ENCODE measurements around the gene WNT5A. TPM values are rescaled to one million over a fixed set of nuclear protein-coding genes. Genes with fewer than 3 reads are reported as not detected.

WNT5A gene
- total and polyA plus RNA-seq, 2 of the 4 experiments (the other 2 are of a cell fraction) = 224 to 231 TPM

- Histone ChIP-seq H2BK5ac (ENCODE audit: low read depth, low read length, poor library complexity, severe bottlenecking) (no peak overlapping the region), H3K9me1 (ENCODE audit: insufficient read depth, low read length) (peaks cover 6% of the 10 kb centered on the region; the same call in 1 of the 2 replicates), H2AK9ac (replicated peaks; ENCODE audit: low read depth, low read length, poor library complexity) (no peak overlapping the region), H2AK5ac (ENCODE audit: low read depth, low read length) (0 out of 2 replicates have a peak overlapping the region, but pooled peaks have one; percentile 29), H2BK120ac (ENCODE audit: low read depth, low read length) (no peak overlapping the region), H4K5ac (ENCODE audit: low read depth, low read length) (no peak overlapping the region), H4K91ac (ENCODE audit: insufficient read depth, low read depth, low read length) (no peak overlapping the region), H3K79me1 (ENCODE audit: low read depth in 1 of 2, low read length in 2 of 2) (no peaks in the 10 kb centered on the region), H2BK20ac (ENCODE audit: low read depth, low read length) (no peak overlapping the region), H4K20me1 (ENCODE audit: insufficient read depth, low read length) (no peaks in the 10 kb centered on the region), H3K36me3 (ENCODE audit: control insufficient read depth, insufficient read depth, low read length) (no peaks in the 10 kb centered on the region), H3K23ac (ENCODE audit: low read depth, low read length) (no peak overlapping the region), H3K18ac (ENCODE audit: low read depth, low read length) (no peak overlapping the region), H3K4ac (ENCODE audit: low read depth, low read length) (peak overlapping the region; percentile 41; the same call in 1 of the 2 replicates), H3K14ac (replicated peaks; ENCODE audit: low read depth, low read length) (no peak overlapping the region), H3K27me3 (ENCODE audit: control insufficient read depth, insufficient read depth, low read length) (no peaks in the 10 kb centered on the region), H2AFZ (replicated peaks; ENCODE audit: low read length, poor library complexity) (no peak overlapping the region), H3K56ac (ENCODE audit: extremely low read depth, insufficient read depth, low read length) (no peak overlapping the region), H3K4me3 (ENCODE audit: insufficient read depth, low read depth, low read length) (no peak overlapping the region), H3K4me1 (ENCODE audit: control insufficient read depth, insufficient read depth, low read length) (no peaks in the 10 kb centered on the region; the same call in 1 of the 2 replicates), H3K9me3 (ENCODE audit: control insufficient read depth, insufficient read depth, low read length) (no peaks in the 10 kb centered on the region), H2BK15ac (ENCODE audit: low read depth, low read length) (no peak overlapping the region), H3K9ac (ENCODE audit: low read depth, low read length) (no peak overlapping the region), H4K8ac (ENCODE audit: low read depth in 2 of 2, low read length in 2 of 2) (no peak overlapping the region), H3K27ac (ENCODE audit: insufficient read depth, low read length) (no peak overlapping the region), H3K4me2 (ENCODE audit: low read depth, low read length) (no peak overlapping the region)
- no peak for TF ChIP-seq CTCF (conservative IDR thresholded peaks at IDR 0.05; ENCODE audit: low read depth, low read length)
- peak; percentile 85 for TF ChIP-seq MAFK (IDR thresholded peaks at IDR 0.05; ENCODE audit: low read depth, low read length)
- TF ChIP-seq BHLHE40 (IDR thresholded peaks at IDR 0.05; ENCODE audit: low read depth, low read length) = no peak
- TF ChIP-seq NFE2L2 (IDR thresholded peaks at IDR 0.05; ENCODE audit: low read depth, low read length) = peak; percentile 56; the same call in 1 of the 2 replicates
- TF ChIP-seq FOS (IDR thresholded peaks at IDR 0.05; ENCODE audit: low read depth, low read length) = no peak
- no peak for TF ChIP-seq MXI1 (IDR thresholded peaks at IDR 0.05; ENCODE audit: borderline replicate concordance, low read depth, low read length)
- TF ChIP-seq ELK1 (IDR thresholded peaks at IDR 0.05; ENCODE audit: borderline replicate concordance, low read depth, low read length) = no peak
- no CpG with 5 or more reads among the region's 5 CpGs for WGBS, 2 experiments (ENCODE audit: extremely low coverage in 2 of 2, insufficient read length in 1 of 2)
- in situ Hi-C loops (cut with MboI; ENCODE audit: low sequenced_read_pairs) (no loop called here), intact Hi-C loops (cut with micrococcal nuclease) (no loop called here), dilution Hi-C loops (cut with HindIII; ENCODE audit: low sequenced_read_pairs, unreplicated experiment) (no loop called here)
- CTCF ChIA-PET = interaction anchor here (0.5 to 0.7 kb wide), 2 partner anchors 53 to 359 kb away, joined by 3 to 4 read pairs; no protein-coding TSS in a partner anchor
- no TSS peak for BruUV-seq (replicated peaks)
- ATAC-seq (ENCODE audit: low read depth) = peak; percentile 15; the same call in 1 of the 2 replicates
- POLR2A ChIA-PET (ENCODE audit: unreplicated experiment) = interaction anchor here (0.7 kb wide), 1 partner anchor 17 kb away, joined by 3 read pairs; no protein-coding TSS in a partner anchor
- no peak for DNase-seq
Observed at GRCh38 chr3:55458181-55458790, 28.8 kb downstream of the WNT5A start.

Measured in IMR-90 (cell line).